Prostate gland (tissue), 2 donors: ENCODE measurements around the gene NR2C2AP.

Experiments
- POLR2A ChIP-seq: fragments of 450-650 bp; IDR thresholded peaks from one replicate; pipeline ENCODE4 v1.6.1; 2016; ENCODE audit warnings: antibody characterized with exemption, mild to moderate bottlenecking
- POLR2AphosphoS5 ChIP-seq: sonication (generic); formaldehyde crosslinking; IDR thresholded peaks from one replicate; pipeline ENCODE4 v1.6.1; 2017; ENCODE audit warnings: antibody characterized with exemption
- TF ChIP-seq, protein P1 (sequence below), 4 experiments: fragments of 200-600 bp in 2 of 4; fragments of 450-650 bp in 2 of 4; sonication (generic) in 2 of 4; IDR thresholded peaks; 1 replicate in 3 of 4; 2 replicates in 1 of 4; pipeline ENCODE4 v1.5.1; 2016 to 2019; ENCODE audit warnings: antibody characterized with exemption in 4 of 4, mild to moderate bottlenecking in 2 of 4, moderate library complexity in 2 of 4

DNA sequence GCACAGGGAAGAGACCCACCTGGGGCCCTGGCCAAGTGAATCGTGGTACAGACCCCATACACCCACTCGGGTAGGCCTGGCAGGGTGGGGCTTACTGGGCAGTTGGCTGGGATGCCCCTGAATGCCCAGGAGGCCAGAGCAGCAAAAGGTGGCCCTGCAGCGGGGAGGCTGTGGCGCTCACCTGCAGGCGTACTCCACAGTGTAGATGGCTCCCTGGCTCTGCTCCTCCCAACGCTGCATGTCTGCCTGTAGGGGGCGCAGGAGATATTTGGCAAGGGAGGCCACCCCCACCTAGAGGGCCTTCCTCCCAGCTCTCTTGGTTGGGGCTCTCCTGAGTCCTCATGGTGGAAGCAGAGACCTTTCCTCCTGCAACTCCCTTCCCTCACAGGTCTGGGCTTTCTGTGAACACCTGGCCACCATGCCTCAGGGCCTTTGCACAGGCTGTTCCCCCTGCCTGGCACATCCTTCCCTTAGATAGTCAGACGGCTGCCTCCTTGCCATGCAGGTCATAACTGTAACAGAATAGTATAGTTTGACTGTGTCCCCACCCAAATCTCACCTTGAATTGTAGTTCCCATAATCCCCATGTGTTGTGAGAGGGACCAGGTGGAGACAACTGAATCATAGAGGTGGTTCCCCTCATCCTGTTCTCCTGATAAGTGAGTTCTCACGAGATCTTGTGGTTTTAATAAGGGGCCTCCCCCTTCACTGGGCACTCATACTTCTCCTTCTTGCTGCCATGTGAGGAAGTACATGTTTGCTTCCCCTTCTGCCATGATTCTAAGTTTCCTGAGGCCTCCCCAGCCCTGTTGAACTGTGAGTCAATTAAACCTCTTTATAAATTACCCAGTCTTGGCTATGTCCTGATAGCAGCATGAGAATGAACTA lies 17.1 kb downstream of the NR2C2AP start:
- TF ChIP-seq POLR2A = no peak
- TF ChIP-seq, protein P1, sequence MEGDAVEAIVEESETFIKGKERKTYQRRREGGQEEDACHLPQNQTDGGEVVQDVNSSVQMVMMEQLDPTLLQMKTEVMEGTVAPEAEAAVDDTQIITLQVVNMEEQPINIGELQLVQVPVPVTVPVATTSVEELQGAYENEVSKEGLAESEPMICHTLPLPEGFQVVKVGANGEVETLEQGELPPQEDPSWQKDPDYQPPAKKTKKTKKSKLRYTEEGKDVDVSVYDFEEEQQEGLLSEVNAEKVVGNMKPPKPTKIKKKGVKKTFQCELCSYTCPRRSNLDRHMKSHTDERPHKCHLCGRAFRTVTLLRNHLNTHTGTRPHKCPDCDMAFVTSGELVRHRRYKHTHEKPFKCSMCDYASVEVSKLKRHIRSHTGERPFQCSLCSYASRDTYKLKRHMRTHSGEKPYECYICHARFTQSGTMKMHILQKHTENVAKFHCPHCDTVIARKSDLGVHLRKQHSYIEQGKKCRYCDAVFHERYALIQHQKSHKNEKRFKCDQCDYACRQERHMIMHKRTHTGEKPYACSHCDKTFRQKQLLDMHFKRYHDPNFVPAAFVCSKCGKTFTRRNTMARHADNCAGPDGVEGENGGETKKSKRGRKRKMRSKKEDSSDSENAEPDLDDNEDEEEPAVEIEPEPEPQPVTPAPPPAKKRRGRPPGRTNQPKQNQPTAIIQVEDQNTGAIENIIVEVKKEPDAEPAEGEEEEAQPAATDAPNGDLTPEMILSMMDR (IDR thresholded peaks at IDR 0.05) = peak in 3 of 4 experiments; percentile 23 to 37 (median 28)
- no peak for TF ChIP-seq POLR2AphosphoS5
